HG02759 (cell line): ENCODE data around the gene CCNT1.
"Not testable (repeated sequence)": the region's sequence is repeated elsewhere in the genome, so short reads cannot be mapped to it uniquely, and the experiment has no call there.

Experiments used
- ATAC-seq: cut with Tn5 transposase; IDR thresholded peaks from one replicate; pipeline ENCODE4 v1.9.1; 2021; ENCODE audit warnings: mild to moderate bottlenecking, moderate library complexity; ENCODE audit not compliant: unreplicated experiment

The CCNT1 gene

GRCh38 chr12:48716493-48717251 is at the start of gene CCNT1:
Gene CCNT1 (minus strand): TSS chr12:48716707. CDS start chr12:48716675, 32 bp downstream.
- ATAC-seq: peak; percentile 97

GRCh38 chr12:48765753-48766162 is 49.3 kb upstream of the CCNT1 start:
- ATAC-seq: no peak

GRCh38 chr12:48764521-48764920 is 48.0 kb upstream of the CCNT1 start:
- no peak for ATAC-seq

- no peak for ATAC-seq
These were observed 42.2 kb upstream of the CCNT1 start for GRCh38 chr12:48758737-48759136.

GRCh38 chr12:48758186-48758585 is 41.7 kb upstream of the CCNT1 start:
- no peak for ATAC-seq

GRCh38 chr12:48750769-48751356 is 34.4 kb upstream of the CCNT1 start:
- no peak for ATAC-seq

- no peak for ATAC-seq
These were observed 33.7 kb upstream of the CCNT1 start for GRCh38 chr12:48750215-48750614.

GRCh38 chr12:48744251-48745008 is 27.9 kb upstream of the CCNT1 start:
- no peak for ATAC-seq

GRCh38 chr12:48739618-48740269 is 23.2 kb upstream of the CCNT1 start:
- no peak for ATAC-seq

GRCh38 chr12:48736456-48736855 is 19.9 kb upstream of the CCNT1 start:
- ATAC-seq: no peak

GRCh38 chr12:48728807-48729206 is 12.3 kb upstream of the CCNT1 start:
- no peak for ATAC-seq

GRCh38 chr12:48720737-48721136 is 4.2 kb upstream of the CCNT1 start:
- not testable (repeated sequence) for ATAC-seq

- ATAC-seq: not testable (repeated sequence)
These were observed 3.7 kb upstream of the CCNT1 start for GRCh38 chr12:48720171-48720570.

- not testable (repeated sequence) for ATAC-seq
These were observed 2.5 kb upstream of the CCNT1 start for GRCh38 chr12:48719002-48719401.

GRCh38 chr12:48717252-48717695 is 767 bp upstream of the CCNT1 start:
- ATAC-seq: peak; percentile 1

- ATAC-seq: no peak
These were observed 377 bp downstream of the CCNT1 start for GRCh38 chr12:48716168-48716492.

- ATAC-seq: no peak
These were observed 4.3 kb downstream of the CCNT1 start for GRCh38 chr12:48712209-48712608.

GRCh38 chr12:48698822-48699221 is 17.7 kb downstream of the CCNT1 start:
- not testable (repeated sequence) for ATAC-seq

GRCh38 chr12:48696626-48697025 is 19.9 kb downstream of the CCNT1 start:
- no peak for ATAC-seq

GRCh38 chr12:48695859-48696258 is 20.6 kb downstream of the CCNT1 start:
- no peak for ATAC-seq

GRCh38 chr12:48694038-48694437 is 22.5 kb downstream of the CCNT1 start:
- ATAC-seq: no peak
